ENCODE results near the gene SYP. TPM values are rescaled to one million over a fixed set of nuclear protein-coding genes. Genes with fewer than 3 reads are reported as not detected.

SYP gene
- total RNA-seq, 1 experiment from 2014 or later, result 2.0 TPM

DNA sequence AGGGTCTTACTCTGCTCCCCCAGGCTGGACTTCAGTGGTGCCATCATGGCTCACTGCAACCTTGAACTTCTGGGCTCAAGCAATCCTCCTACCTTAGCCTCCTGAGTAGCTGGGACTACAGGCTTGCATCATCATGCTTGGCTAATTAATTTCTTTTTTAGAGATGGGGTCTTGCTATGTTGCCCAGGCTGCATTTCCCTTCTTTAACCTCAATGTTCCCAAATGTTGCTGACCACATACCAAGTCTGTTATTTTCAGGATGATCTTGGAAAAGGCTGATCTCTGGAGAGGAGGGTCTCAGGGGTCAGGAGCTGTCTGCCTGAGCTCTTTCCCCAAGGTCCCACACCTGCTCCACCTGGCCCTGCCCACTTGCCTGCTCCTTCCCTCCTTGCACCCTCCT, 20.1 kb upstream of the SYP start:
- DNase-seq (ENCODE audit: low read depth), result no peak

DNA sequence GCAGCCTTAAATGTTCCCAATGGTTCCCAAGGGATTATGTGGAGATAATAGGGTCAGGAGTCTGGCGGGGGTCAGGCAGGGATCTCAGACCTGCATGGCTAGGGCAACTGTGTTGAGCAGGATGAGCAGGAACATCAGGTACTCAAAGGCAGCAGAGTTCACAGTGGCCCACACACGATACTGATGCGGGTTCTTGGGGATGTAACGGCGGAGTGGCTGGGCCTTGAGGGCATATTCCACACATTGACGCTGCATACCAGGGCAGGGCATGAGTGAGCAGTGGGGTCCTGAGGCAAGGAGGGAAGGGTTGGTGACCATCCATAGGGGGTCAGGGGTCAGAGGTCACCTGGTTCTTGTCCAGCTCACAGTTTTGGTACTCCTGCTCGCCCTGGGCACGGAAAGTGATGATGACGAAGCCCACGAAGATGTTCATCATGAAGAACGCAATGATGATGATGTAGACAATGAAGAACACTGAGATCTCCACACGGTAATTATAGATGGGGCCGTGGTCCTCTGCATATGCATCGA, 15.1 kb upstream of the SYP start:
- DNase-seq (ENCODE audit: low read depth), result no peak

DNA sequence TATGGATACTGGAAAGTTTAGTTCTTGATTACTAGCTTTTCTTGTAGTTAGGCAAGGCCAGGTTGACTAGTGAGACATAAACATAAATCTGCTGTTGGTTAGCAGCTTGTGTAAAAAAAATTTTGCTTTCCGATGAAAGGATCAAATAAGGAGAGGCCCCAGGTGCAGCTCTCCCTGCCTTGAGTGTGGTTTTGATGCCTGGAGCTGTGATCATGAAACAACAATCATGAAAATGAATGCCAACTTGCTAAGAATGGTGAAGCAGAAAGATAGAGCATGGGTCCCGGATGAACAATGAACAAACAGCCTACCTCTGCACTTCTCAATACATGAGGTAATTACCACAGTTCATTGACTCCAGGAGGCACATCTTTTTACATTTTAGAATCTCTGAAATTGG, 14.4 kb upstream of the SYP start:
- no peak for DNase-seq (ENCODE audit: low read depth)

DNA sequence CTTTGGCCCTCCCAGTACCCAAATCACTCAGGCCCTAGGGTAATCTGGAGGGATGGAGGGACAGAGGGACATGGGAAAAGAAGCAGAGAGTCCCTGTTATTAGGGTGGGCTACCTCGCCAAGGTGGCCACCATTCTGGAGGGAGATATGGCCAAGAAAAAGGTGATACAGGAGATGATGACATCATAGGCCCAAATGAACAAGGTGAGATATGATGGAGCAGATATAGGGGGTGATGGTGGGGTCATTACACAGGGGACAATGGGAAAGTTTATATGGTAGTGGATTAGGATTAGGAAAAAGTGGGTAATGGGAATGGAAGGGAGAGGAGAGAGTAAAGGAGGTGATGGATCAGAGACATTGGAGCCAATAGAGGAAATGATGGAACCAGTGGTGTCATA, 12.9 kb upstream of the SYP start:
- no peak for DNase-seq (ENCODE audit: low read depth)

DNA sequence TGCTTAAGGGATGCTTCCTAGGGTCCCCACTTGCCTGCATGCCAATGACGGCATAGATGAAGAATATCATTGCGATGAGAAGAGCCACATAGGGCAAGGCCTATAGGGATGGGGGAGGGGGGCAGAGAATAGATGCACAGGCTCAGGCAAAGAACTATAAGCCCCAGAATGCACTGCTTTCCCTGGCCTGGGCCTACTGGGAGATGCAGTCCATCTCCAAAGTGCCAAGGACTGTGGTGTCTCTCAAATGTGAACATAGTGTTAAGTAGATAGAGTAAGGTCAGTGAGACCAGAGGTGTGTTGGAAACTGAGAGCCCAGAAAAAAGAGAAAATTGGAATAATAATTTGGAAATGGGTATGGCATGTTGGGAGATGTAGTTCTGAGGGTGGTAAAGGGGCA, 12.2 kb upstream of the SYP start:
- no peak for DNase-seq (ENCODE audit: low read depth)

DNA sequence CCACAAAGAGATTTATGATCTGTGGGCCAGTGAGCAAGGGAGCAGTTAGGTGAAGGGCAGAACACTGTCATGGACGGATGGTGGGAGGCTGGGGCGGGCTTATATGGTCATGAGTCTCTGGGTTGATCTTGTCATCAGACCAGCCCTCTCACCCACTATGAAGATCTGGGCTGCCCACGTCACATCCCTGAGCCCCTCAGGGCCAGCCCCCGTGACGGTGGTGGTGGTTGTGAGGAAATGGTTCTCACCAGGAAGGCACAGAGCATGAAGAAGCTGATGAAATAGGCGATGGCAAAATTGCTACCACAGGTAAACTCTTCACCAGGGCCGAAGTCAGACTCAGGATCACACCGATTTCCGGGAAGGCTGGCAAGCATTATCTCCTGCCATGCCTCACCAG, 11.1 kb upstream of the SYP start:
- no peak for DNase-seq (ENCODE audit: low read depth)

DNA sequence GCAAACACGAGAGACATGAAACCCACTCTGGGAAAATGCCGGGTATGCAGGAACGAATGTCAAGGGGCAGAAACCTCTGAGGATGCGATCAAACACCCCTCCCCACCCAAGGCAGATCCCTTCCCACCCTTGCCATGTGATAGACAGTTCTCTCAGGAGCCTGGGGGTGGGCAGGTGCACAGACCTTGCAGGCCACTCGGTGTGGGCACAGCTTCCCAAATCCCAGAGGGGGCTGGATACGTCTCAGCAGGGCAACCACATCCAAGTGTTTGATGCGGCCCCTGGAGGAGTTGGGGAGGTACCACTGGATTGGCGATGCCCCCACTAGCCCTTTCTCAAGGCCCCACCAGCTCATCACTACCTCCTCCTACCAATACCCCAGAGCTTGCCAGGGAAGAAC, 10.4 kb upstream of the SYP start:
- DNase-seq (ENCODE audit: low read depth), result no peak

DNA sequence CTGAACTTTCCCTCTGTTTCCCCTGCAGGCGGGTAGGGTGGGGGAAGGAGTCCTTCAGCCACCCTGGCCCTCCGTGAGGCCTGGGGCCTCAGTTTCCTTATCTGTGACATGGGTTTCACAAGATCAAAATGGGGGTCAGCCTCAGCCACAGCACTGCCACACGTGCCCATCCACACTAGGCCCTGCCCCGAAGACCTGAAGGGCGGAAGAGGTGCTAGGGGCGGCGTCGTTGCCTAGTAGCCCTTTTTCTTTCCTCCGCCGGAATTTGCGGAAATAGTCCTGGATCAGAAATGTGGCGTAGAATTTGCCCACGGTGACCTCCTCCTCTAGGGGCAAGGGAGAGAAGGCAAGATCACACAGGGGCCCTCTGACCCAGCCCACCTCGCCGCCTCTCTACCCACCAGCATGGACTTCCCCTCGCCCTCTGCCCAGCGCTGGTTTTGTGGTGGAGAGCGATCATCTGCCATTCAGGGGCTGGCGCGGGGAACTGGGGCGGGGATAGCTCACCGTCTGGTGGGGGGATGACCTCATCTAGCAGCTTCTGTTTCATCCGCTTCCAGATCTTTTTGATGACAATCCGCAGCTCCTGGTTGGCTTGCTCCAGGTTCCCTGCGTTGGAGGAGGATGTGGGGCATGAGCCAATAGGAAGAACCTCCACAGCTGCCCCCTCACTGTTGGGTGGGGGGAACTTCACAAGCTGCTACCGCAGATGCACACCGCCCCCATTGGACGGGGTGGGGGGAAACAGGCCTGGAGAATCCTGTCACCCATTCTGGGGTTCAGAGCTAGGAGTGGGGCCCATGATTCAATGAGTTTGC, 9.7 kb upstream of the SYP start:
- no peak for DNase-seq (ENCODE audit: low read depth)

DNA sequence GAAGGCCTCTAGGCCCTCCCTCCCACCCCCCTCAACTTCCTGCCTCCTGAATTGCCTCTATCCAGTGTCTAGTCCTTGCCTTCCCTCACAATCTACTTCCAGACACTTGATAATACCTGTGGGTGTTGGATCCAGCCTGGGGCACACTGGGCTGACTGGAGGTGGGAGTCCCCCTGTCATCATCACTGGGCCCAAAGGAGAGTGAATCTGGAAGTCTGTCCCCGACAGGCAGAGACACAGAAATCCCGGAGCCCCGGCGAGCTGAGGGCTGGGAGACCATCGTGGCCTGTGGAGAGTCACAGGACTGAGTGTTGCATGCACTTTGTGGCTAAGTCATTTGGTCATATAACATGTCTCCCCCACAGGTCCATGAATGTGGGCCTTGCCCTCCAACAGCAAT, 8.4 kb upstream of the SYP start:
- DNase-seq (ENCODE audit: low read depth), result no peak

DNA sequence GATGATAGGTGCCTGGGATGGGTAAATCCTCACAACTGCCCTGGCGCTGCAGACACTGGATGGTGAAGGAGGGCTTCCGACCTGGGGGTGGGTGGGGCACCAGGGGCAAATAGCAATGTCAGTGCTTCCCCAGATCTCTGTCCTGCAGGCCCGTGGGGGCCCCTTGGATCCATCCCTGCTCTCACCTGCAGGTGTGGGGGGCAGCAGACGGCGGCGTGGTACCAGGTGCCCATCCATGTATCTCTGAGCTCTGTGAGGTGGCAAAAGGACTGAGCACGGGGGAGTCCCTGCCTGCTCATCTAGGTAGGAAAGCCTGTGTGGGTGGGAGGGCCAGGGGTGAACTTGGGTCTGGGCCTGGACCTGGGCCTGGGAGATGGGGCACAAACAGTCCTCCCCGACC, 6.5 kb upstream of the SYP start:
- DNase-seq (ENCODE audit: low read depth), result no peak

DNA sequence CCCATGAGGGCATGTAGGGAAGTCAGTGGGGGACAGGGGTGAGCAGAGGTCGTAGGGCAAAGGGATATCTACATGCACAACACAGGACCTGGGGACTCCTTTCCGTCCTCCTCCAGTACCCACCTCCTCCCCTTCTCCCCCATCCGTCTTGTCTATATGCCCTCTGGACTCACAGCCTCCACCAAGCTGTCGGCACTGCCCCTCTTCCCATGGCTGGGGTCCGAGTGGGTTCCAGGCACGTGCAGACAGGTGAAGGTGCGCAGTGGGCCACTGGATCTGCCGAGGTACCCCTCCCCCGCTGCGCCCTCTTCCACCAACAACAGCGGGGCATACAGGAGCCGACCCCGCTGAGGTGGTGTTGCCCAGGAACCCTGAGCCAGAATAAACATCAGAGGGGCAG, 5.5 kb upstream of the SYP start:
- no peak for DNase-seq (ENCODE audit: low read depth)

DNA sequence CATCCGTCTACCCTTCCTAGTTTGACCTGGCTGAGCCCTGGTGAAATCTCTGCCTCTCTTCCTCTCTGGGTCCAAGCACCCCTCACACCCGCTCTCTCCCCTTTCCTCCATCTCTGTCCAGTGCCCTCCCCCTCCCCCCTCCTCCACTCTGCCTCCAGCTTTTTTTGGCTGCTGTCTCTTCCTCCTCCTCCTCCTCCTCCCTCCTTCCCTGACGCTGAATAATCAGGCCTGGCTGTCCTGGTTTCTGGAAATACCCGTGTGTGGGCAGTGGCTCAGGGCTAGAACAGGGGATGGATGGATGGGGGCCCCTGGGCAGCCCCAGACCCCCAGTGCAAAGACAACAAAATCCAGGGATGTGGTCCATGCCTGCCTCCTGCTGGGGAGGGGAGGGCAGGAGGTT, 4.7 kb upstream of the SYP start:
- no peak for DNase-seq (ENCODE audit: low read depth)

DNA sequence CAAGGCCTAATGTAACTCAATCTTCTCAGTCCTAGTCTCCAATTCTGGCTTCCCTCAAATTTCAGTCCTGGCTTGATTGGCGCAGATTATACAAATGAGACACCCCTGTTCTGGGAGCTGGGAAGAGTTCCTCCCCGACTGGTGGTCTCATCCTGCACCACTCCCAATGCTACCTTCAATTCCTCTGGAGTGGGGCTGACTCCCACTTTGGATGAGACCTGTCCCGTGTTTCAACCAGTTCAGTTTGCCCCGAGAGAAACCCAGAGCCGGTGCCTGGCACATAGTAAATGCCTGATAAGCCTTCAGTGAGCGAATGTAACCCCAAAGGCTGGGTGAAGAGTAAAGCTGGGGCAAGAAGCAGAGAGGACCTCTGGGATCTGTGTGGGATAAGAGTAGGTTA, 4.0 kb upstream of the SYP start:
- DNase-seq (ENCODE audit: low read depth), result no peak

DNA sequence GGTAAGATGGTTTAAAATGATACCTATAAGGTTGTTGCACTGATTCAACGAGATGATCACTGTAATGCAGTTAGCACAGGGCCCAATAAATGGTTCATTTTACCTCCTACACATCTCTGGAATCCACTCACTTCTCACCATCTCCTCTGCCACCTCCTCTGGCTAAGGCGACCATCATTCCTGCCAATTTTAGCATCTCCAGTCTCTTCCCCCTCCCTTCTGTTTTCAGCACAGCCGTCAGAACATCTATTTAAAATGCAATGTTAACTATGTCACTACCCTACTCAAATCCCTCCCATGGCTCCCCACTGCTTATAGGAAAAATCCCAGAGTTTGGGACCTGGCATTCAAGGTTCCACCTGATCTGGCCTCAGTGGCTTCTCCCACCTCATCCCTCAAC, 3.5 kb upstream of the SYP start:
- no peak for DNase-seq (ENCODE audit: low read depth)

DNA sequence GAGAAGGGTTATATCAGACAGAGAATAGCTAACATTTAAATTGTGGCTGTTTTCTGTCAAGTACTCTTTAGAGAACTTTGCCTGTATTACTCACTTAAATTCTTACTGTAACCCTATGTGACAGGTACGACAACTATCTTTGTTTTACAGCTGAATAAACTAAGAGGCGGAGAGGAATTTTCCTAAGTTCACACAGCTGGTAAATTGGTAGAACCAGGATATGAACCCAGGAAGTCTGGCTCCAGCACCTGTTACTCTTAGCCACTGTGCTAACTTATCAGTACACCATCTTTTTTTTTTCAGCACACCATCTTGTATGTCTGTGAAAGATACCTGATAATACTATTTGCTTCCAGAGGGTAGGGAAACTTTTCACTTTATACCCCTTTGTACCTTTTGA, 2.0 kb upstream of the SYP start:
- DNase-seq (ENCODE audit: low read depth), result no peak

DNA sequence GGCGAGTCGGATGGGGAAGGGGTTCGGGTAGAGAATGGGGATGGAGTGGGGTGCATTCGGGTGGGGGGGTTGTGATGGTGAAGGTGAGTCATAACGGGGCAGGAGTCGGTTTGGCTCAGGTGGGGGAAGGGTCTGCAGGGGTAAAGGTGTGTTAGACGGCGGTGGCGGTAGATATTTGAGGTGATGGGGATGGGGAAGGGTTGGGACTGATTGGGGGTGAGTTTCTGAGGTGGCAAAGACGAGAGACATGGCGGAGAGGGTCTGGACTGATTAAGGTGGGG, 738 bp downstream of the SYP start:
- no peak for DNase-seq (ENCODE audit: low read depth)

DNA sequence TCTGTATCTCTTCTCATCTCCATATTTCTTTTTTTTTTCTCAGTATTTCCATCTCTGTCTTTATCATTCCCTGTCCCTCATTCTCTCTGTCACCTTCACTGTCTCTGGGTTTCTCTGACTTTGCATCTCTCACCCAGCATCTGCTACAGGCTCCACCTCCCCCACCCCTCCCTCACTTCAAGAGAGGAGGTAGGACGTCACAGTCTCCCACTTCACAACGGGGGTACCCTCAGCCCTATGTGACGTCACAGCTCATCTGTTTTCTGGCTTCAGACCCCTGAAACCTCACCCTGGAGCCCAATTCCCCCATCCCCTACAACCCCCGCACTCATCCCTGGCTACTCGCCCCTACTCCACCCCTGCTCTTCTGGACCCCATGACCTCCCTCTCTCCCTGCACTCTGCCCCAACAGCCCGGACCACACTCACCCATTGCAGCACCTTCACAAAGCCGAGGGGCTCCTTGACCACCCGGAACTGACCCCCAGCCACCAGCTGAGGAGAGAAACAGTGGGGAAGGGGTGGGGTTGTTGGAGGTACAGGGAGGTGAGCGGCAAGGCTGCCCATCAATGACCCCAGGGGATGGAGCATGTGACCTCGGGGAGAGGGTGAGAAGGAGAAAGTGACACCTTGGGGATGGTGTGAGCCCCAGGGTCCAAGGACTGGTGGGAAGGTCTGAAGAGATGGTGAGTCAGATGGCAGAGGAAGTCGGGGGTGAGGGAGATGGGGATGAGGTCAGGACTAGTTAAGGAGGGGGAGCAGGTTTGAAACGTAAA, 1.3 kb downstream of the SYP start:
- DNase-seq (ENCODE audit: low read depth), result no peak

DNA sequence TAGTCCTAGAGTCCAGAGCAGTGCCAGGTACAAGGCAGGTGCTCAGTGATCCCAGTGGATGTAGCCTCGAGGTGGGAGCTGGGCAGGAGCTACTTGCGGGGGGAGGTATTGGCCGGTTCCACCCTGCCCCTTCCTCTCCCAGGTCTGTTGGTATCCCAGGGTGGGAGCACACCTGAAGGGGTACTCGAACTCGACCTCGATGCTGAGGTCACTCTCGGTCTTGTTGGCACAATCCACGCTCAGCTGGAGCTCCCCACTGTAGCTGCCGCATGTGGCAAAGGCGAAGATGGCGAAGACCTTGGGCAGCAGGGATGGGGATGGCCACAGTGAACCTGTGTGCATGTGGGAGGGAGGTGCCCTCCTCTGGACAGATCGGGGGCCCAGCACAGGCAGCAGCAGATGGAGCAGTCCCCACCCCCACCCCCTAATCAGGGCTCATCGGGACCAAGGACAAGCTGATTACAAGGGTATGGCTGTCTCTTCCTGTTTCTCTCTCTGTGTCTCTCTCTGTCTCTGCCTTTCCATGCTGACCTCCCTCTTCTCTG, 2.4 kb downstream of the SYP start:
- DNase-seq (ENCODE audit: low read depth), result no peak

DNA sequence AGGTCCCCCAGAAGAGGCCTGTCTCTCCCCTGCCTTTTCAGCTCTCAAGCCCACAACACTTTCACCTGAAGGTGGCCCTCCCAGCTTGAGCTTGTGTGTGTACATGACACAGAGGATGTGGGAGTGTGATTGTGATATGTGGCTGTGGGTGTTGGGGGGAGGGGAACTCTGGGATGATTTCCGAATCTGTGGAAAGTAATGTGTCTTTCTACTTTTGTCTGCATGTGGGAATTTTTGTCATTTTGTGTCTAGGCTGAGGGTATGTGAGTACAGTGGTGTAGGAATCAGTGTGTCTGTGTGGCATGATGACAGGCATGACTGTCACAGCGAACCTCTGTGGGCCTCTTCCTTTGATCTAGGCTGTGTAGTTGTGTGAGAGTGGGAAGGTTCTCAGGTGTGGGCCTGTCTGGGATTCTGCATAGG, 6.4 kb downstream of the SYP start:
- no peak for DNase-seq (ENCODE audit: low read depth)

DNA sequence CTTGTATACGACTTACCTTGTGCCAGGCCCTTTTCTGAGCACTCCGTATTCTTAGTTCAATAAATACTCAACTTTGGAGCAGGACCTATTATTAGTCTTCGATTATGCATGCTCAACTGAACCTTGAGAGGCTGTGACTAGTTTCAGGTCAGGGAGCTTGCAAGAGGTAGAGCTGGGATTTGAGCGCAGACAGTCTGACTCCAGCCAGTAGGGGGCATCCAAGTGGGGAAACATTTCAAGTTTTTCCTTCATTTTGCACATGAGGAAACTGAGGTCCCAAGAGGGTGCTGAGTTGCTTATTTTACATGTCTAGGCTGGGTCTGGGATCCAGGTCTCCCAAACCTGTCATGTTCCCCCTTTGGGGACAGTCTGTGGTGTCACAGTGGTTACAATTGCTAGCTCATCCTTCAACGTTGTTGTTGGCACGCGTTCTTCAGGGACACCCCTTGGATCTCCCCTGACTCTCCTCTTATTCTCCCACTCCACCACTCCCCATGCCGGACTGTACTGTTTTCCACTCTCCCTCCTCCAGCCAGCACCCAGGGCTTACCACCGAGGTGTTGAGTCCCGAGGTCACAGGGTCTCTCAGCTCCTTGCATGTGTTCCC, 7.2 kb downstream of the SYP start:
- DNase-seq (ENCODE audit: low read depth), result no peak

DNA sequence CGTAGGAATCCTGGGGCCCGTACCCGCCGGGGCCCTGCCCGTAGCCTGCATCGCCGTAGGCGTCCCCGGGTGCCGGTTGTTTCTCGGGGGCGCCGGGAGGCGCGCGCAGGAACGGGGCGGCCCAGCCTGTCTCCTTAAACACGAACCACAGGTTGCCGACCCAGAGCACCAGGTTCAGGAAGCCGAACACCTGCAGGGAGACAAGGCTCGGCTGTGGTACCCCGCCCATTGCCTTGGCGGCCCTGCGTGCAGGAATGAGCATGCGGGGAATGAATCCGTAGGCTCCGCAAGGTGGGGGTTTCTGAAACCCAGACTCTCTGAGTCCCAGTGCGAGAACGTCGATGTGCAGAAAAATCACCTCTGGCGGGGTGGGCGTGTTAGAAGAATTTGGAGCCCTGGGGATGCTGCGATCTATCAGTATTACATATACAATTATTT, 8.4 kb downstream of the SYP start:
- DNase-seq (ENCODE audit: low read depth), result no peak

DNA sequence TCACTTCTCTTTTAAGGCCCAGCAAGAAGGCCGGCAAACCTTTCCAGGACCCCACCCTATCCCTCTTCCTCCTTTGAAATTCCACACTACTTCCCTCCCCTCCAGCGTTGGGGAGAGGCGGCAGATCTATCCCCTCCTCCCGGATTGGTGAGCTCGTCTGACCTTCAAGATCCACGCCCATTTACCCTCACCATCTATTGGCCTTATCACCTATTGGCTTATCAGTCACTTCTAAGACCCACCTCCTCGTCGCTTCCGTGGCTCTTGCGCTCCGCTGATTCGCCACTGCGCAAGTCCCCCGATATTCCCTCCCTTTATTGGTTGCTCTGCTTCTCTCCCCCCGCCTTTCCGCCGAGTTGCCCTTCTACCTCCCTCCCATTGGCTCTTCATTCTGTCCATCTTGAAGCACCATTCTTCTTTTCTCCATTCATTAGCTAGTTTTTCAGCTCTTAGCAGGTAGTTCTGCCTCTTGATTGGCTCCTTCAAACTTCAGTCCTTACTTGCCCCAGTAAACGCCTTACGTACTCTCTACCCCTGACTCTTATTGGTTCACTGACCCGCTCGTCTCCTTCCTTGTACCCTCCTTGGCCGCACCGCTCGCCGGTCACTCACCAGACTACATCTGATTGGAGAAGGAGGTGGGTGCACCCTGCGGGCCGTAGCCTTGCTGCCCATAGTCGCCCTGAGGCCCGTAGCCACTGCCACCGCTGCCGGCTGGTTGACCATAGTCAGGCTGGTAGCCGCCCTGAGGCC, 9.0 kb downstream of the SYP start:
- peak; percentile 98 for DNase-seq (ENCODE audit: low read depth)
